CD4-positive, alpha-beta T cell treated with Interleukin-17A for 4 hours (primary cell): Measurements from ENCODE around the gene CCDC88B.

Source experiments
- DNase-seq: peaks from one replicate; pipeline ENCODE4 v3.0.0-alpha.2; 2020; ENCODE audit warnings: mixed read lengths

CCDC88B gene

GRCh38 chr11:64385945-64386704 lies 46.1 kb downstream of the CCDC88B start:
- no peak for DNase-seq

- DNase-seq, result no peak
Observed at GRCh38 chr11:64387916-64388315, 47.9 kb downstream of the CCDC88B start.

GRCh38 chr11:64388894-64389293 lies 48.9 kb downstream of the CCDC88B start:
- DNase-seq, result no peak

GRCh38 chr11:64389851-64390250 lies 49.8 kb downstream of the CCDC88B start:
- no peak for DNase-seq

- DNase-seq, result no peak
Observed at GRCh38 chr11:64390558-64390957, 50.6 kb downstream of the CCDC88B start.

- no peak for DNase-seq
Observed at GRCh38 chr11:64391839-64392238, 51.8 kb downstream of the CCDC88B start.

- no peak for DNase-seq
Observed at GRCh38 chr11:64395545-64396078, 55.6 kb downstream of the CCDC88B start.

- no peak for DNase-seq
Observed at GRCh38 chr11:64396079-64396591, 56.1 kb downstream of the CCDC88B start.

GRCh38 chr11:64400102-64400501 lies 60.1 kb downstream of the CCDC88B start:
- DNase-seq, result no peak

- DNase-seq, result no peak
Observed at GRCh38 chr11:64400667-64401066, 60.7 kb downstream of the CCDC88B start.

GRCh38 chr11:64401775-64402174 lies 61.8 kb downstream of the CCDC88B start:
- no peak for DNase-seq

GRCh38 chr11:64403106-64403505 lies 63.1 kb downstream of the CCDC88B start:
- DNase-seq, result no peak

- no peak for DNase-seq
Observed at GRCh38 chr11:64406221-64406946, 66.4 kb downstream of the CCDC88B start.
